OCI-LY7 (cell line): ENCODE data around the gene MAFF. TPM values are rescaled to one million over a fixed set of nuclear protein-coding genes. Genes with fewer than 3 reads are reported as not detected.

ENCODE experiments used
- BruUV-seq: library from RNA; stranded (reverse); fragments of 400-500 nt; replicated peaks from 2 replicates; lab custom pipeline; 2021; lab: Mats Ljungman, UMichigan
- CTCF ChIA-PET: fragments of 300-600 bp; sonication (Branson Sonifier 250); formaldehyde crosslinking; loops from one replicate; lab custom pipeline; 2022; ENCODE audit warnings: antibody characterized with exemption; ENCODE audit not compliant: unreplicated experiment; lab: Charles Lee
- POLR2A ChIA-PET: fragments of 300-600 bp; sonication (Branson Sonifier 250); formaldehyde crosslinking; loops from one replicate; lab custom pipeline; 2022; ENCODE audit warnings: antibody characterized with exemption; lab: Charles Lee
- DNase-seq: peaks from one replicate; pipeline ENCODE4 v3.0.0-alpha.2; 2015; ENCODE audit warnings: low spot score
- H2AFZ ChIP-seq: fragments of 200-600 bp; sonication (generic), shearing (Covaris generic); 2 replicates; pipeline ENCODE4 v1.6.1; 2014; ENCODE audit warnings: mild to moderate bottlenecking, antibody characterized with exemption, low read length, moderate library complexity
- H3K27ac ChIP-seq: fragments of 200-600 bp; sonication (generic); 2 replicates; pipeline ENCODE4 v1.5.1; 2014; ENCODE audit warnings: mixed run types, low read depth, mild to moderate bottlenecking, moderate library complexity, low read length, inconsistent platforms; ENCODE audit not compliant: poor library complexity, severe bottlenecking
- H3K36me3 ChIP-seq: fragments of 200-600 bp; sonication (generic); 2 replicates; pipeline ENCODE4 v1.6.1; 2014; ENCODE audit warnings: mild to moderate bottlenecking, antibody characterized with exemption, low read length, moderate library complexity, mixed read lengths; ENCODE audit not compliant: insufficient read depth
- H3K4me1 ChIP-seq: fragments of 200-600 bp; sonication (generic); 2 replicates; pipeline ENCODE4 v1.5.1; 2014; ENCODE audit warnings: mild to moderate bottlenecking, low read length; ENCODE audit not compliant: insufficient read depth, poor library complexity, severe bottlenecking
- H3K4me2 ChIP-seq: fragments of 200-600 bp; sonication (generic); 2 replicates; pipeline ENCODE4 v1.6.1; 2014; ENCODE audit warnings: mild to moderate bottlenecking, low read length
- H3K4me3 ChIP-seq: fragments of 200-600 bp; sonication (generic); 2 replicates; pipeline ENCODE4 v1.5.1; 2014; ENCODE audit warnings: mild to moderate bottlenecking, low read depth, low read length; ENCODE audit not compliant: poor library complexity, severe bottlenecking
- H3K79me2 ChIP-seq: fragments of 200-600 bp; sonication (generic); 2 replicates; pipeline ENCODE4 v1.6.1; 2016; ENCODE audit warnings: low read depth, mild to moderate bottlenecking, low read length, moderate library complexity, mixed read lengths; ENCODE audit not compliant: insufficient read depth
- H3K9me2 ChIP-seq: fragments of 200-600 bp; sonication (generic); 2 replicates; pipeline ENCODE4 v1.6.1; 2016; ENCODE audit warnings: mild to moderate bottlenecking, low read length, mixed read lengths; ENCODE audit not compliant: insufficient read depth
- H3K9me3 ChIP-seq: fragments of 200-600 bp; sonication (generic); 2 replicates; pipeline ENCODE4 v1.6.1; 2014; ENCODE audit warnings: mild to moderate bottlenecking, mixed run types, low read length, mixed read lengths
- H4K20me1 ChIP-seq: fragments of 200-600 bp; sonication (generic); 2 replicates; pipeline ENCODE4 v1.6.1; 2014; ENCODE audit warnings: mild to moderate bottlenecking, antibody characterized with exemption, low read length, moderate library complexity, mixed read lengths; ENCODE audit not compliant: insufficient read depth
- EZH2phosphoT487 ChIP-seq: fragments of 200-600 bp; sonication (generic); IDR thresholded peaks from 2 replicates; pipeline ENCODE4 v1.6.1; 2018; ENCODE audit warnings: low read depth, borderline replicate concordance, mild to moderate bottlenecking, mixed run types, antibody characterized with exemption, low read length, moderate library complexity, mixed read lengths
- intact Hi-C: fragments of 100-400 bp; cut with micrococcal nuclease; formaldehyde crosslinking; loops from one replicate; pipeline ENCODE4 v1.10.0; 2022; ENCODE audit not compliant: unreplicated experiment
- total RNA-seq, 2 experiments: library from RNA; depleted of rRNA in 1 of 2; stranded (reverse); fragments of >200 nt in 1 of 2; shearing (Covaris generic) in 1 of 2; gene quantifications; 2 replicates each; pipeline ENCODE4 v1.2.3, GENCODE V29; 2014 to 2022
- TF ChIP-seq, protein P1 (sequence below): fragments of 200-600 bp; sonication (generic); conservative IDR thresholded peaks from 2 replicates; pipeline ENCODE4 v1.5.1; 2014; ENCODE audit warnings: mild to moderate bottlenecking, antibody characterized with exemption, low read length, moderate library complexity, mixed read lengths

MAFF gene
- total RNA-seq, 2 experiments from 2014 or later = 3.4 to 3.8 TPM

DNA sequence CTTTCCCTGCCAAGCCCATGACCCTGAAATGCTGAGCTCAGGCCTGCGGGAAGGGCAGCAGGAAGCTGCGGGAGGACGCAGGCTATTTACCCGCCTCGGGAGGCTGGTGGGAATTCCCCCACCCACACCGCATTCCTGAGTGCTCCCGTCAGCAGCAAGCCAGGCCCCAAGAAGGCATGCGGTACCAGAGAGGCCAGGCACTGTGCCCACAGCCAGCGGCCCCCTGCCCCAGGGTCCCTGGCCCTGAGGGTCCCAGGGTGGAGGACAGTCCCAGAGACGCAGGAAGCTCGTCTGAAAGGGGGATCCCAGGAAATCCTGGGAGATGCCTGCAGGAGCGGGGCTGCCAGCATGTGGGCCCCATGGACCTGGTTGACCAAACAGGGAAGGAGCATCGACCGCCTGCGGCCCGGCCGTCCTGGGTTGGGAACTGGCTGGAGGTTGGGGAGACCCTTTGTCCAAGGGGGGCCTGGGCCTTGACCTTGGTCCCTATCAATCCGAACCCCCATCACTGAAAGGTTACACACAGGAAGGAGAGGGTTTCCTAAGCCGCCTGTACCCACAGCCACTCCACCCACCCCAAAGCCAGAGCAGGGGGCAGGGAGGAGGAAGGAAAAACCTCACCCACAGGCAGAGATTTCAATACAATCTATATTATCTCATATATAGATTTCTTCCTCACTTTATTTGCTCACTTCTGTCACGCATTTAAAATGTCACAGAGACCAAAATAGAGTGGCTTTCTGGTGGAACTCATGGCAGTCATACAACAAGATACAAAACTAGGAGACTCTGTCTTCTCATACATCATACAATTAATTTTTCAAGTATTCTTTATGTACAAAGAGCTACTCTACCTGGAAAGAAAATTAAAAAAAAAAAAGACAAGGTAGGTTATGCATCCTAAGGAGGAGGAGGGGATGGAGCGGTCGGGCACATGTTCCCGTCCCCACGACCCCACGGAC lies 17.1 kb downstream of the MAFF start:
- no peak overlapping the region for H3K27ac ChIP-seq
- no peaks in the 10 kb centered on the region; the same call in 1 of the 2 replicates for H3K36me3 ChIP-seq
- no peak for DNase-seq
- ChIA-PET POLR2A (no interaction called here), CTCF (no interaction called here)
- no peaks in the 10 kb centered on the region for H3K9me3 ChIP-seq
- TF ChIP-seq, protein P1, sequence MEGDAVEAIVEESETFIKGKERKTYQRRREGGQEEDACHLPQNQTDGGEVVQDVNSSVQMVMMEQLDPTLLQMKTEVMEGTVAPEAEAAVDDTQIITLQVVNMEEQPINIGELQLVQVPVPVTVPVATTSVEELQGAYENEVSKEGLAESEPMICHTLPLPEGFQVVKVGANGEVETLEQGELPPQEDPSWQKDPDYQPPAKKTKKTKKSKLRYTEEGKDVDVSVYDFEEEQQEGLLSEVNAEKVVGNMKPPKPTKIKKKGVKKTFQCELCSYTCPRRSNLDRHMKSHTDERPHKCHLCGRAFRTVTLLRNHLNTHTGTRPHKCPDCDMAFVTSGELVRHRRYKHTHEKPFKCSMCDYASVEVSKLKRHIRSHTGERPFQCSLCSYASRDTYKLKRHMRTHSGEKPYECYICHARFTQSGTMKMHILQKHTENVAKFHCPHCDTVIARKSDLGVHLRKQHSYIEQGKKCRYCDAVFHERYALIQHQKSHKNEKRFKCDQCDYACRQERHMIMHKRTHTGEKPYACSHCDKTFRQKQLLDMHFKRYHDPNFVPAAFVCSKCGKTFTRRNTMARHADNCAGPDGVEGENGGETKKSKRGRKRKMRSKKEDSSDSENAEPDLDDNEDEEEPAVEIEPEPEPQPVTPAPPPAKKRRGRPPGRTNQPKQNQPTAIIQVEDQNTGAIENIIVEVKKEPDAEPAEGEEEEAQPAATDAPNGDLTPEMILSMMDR = no peak
- TF ChIP-seq EZH2phosphoT487 = no peak
- H2AFZ ChIP-seq = no peak overlapping the region
- no peaks in the 10 kb centered on the region for H4K20me1 ChIP-seq
- H3K4me1 ChIP-seq = peaks cover 25% of the 10 kb centered on the region
- no peaks in the 10 kb centered on the region for H3K79me2 ChIP-seq
- H3K4me2 ChIP-seq = no peak overlapping the region
- no peaks in the 10 kb centered on the region for H3K9me2 ChIP-seq
- BruUV-seq = no TSS peak
- H3K4me3 ChIP-seq = no peak overlapping the region
- intact Hi-C loops = no loop called here

DNA sequence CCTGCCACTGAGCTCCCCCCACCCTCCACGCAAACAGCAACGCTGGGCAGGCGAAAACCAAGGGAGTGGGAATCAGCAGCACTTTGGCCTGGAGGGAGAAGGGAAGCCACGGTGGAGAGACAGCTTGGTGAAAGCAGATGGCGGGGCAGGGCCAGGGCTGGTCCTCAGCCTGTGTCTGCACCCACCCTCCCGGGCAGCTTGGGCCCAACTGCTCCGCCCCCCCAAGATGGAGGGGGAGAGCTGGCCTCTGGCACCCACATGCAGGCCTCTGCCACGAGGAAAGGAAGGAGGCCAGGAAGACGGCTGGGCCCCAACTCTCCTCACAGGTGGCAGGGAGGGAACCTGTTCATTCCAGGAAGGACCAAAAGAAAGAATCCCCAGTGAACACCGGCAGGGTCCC lies 17.8 kb downstream of the MAFF start:
- Histone ChIP-seq H3K9me3 (no peaks in the 10 kb centered on the region), H3K9me2 (no peaks in the 10 kb centered on the region), H3K4me1 (peaks cover 18% of the 10 kb centered on the region), H3K27ac (no peak overlapping the region), H3K4me2 (no peak overlapping the region), H3K4me3 (no peak overlapping the region), H3K36me3 (peaks cover 3% of the 10 kb centered on the region; the same call in 1 of the 2 replicates), H2AFZ (no peak overlapping the region), H3K79me2 (no peaks in the 10 kb centered on the region), H4K20me1 (no peaks in the 10 kb centered on the region)
- BruUV-seq = no TSS peak
- TF ChIP-seq, protein P1 = no peak
- TF ChIP-seq EZH2phosphoT487 = no peak
- intact Hi-C loops = no loop called here
- ChIA-PET CTCF (interaction anchor here (0.6 kb wide), 1 partner anchor 46 kb away, joined by 4 read pairs; no protein-coding TSS in a partner anchor), POLR2A (no interaction called here)
- no peak for DNase-seq

DNA sequence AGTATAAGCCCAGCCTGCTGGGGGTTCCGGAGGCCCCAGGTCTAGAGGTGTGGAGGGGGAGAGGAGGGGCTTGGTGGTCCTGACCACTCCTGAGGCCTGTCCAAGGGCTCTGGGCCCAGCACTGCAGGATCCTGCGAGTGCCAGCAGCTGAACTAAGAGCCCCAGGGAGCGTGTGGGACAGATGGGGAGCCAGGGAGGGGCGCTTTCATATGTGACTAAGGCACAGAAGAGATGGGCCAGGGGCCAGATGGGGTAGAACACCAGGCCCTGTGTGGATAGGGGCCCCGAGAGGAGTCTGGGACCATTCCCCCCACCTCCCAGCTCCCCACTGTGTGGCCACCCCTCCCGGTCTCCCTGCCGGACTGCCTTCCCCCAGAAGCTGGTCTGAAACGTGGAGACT lies 18.4 kb downstream of the MAFF start:
- ChIA-PET POLR2A (no interaction called here), CTCF (interaction anchor here (0.6 kb wide), 1 partner anchor 46 kb away, joined by 4 read pairs; no protein-coding TSS in a partner anchor)
- Histone ChIP-seq H3K4me3 (no peak overlapping the region), H3K27ac (no peak overlapping the region), H3K36me3 (peaks cover 5% of the 10 kb centered on the region; the same call in 1 of the 2 replicates), H2AFZ (no peak overlapping the region), H3K9me2 (no peaks in the 10 kb centered on the region), H3K9me3 (no peaks in the 10 kb centered on the region), H3K4me2 (no peak overlapping the region), H3K4me1 (peaks cover 14% of the 10 kb centered on the region), H3K79me2 (no peaks in the 10 kb centered on the region), H4K20me1 (no peaks in the 10 kb centered on the region)
- no peak for DNase-seq
- no TSS peak for BruUV-seq
- no peak for TF ChIP-seq EZH2phosphoT487
- TF ChIP-seq, protein P1 = no peak
- intact Hi-C loops = no loop called here
